Fibroblast of lung (primary cell): ENCODE results near the gene EFHC1. TPM values are rescaled to one million over a fixed set of nuclear protein-coding genes. Genes with fewer than 3 reads are reported as not detected.

Source experiments
- DNase-seq, 2 donors: peaks; one replicate each; pipeline versions ENCODE4 v3.0.0 to v3.0.0-alpha.2; 2010; ENCODE audit warnings: low read depth in 2 of 2
- H2AFZ ChIP-seq: 2 replicates; pipeline ENCODE4 v1.5.1; 2012; ENCODE audit warnings: low read length, control low read depth, inconsistent platforms
- H3K27ac ChIP-seq: 2 replicates; pipeline ENCODE4 v1.5.1; 2011; ENCODE audit warnings: low read length, control low read depth; ENCODE audit not compliant: insufficient read depth
- H3K27me3 ChIP-seq: 2 replicates; pipeline ENCODE4 v1.5.1; 2011; ENCODE audit warnings: mild to moderate bottlenecking, low read length; ENCODE audit not compliant: control insufficient read depth, insufficient read depth
- H3K36me3 ChIP-seq: 2 replicates; pipeline ENCODE4 v1.5.1; 2011; ENCODE audit warnings: low read length; ENCODE audit not compliant: control insufficient read depth, insufficient read depth
- H3K4me1 ChIP-seq: 2 replicates; pipeline ENCODE4 v1.5.1; 2011; ENCODE audit warnings: low read length; ENCODE audit not compliant: control insufficient read depth, insufficient read depth; ENCODE audit errors: extremely low read depth
- H3K4me2 ChIP-seq: 2 replicates; pipeline ENCODE4 v1.5.1; 2011; ENCODE audit warnings: low read length, control low read depth; ENCODE audit not compliant: insufficient read depth; ENCODE audit errors: extremely low read depth
- H3K4me3 ChIP-seq, 4 experiments: fragments of 200-600 bp in 1 of 4; sonication (generic) in 1 of 4; replicated peaks in 1 of 4; 2 replicates each; pipeline ENCODE4 v1.5.1; 2011 to 2016; ENCODE audit warnings: low read length in 4 of 4, low read depth in 3 of 4, mild to moderate bottlenecking in 3 of 4, control low read depth in 2 of 4, inconsistent platforms in 1 of 4, mixed read lengths in 1 of 4; ENCODE audit not compliant: insufficient read depth in 1 of 4; ENCODE audit errors: control extremely low read depth in 1 of 4
- H3K79me2 ChIP-seq: 2 replicates; pipeline ENCODE4 v1.5.1; 2012; ENCODE audit warnings: mild to moderate bottlenecking, low read length, inconsistent platforms; ENCODE audit not compliant: control insufficient read depth, insufficient read depth
- H3K9ac ChIP-seq: 2 replicates; pipeline ENCODE4 v1.5.1; 2011; ENCODE audit warnings: mild to moderate bottlenecking, low read length, control low read depth; ENCODE audit not compliant: insufficient read depth
- H3K9me3 ChIP-seq: 2 replicates; pipeline ENCODE4 v1.5.1; 2012; ENCODE audit warnings: low read depth, low read length; ENCODE audit not compliant: control insufficient read depth, insufficient read depth
- H4K20me1 ChIP-seq: 2 replicates; pipeline ENCODE4 v1.5.1; 2011; ENCODE audit warnings: low read length; ENCODE audit not compliant: control insufficient read depth, insufficient read depth; ENCODE audit errors: extremely low read depth
- CTCF ChIP-seq, 2 donors: IDR thresholded peaks in 1 of 2; conservative IDR thresholded peaks in 1 of 2; 1 replicate in 1 of 2; 2 replicates in 1 of 2; pipeline ENCODE4 v1.5.1; 2011 to 2012; ENCODE audit warnings: low read length in 2 of 2, control low read depth in 1 of 2, inconsistent platforms in 1 of 2, low read depth in 1 of 2, mild to moderate bottlenecking in 1 of 2
- EZH2 ChIP-seq: IDR thresholded peaks from 2 replicates; pipeline ENCODE4 v1.5.1; 2012; ENCODE audit warnings: low read length, control low read depth, mild to moderate bottlenecking; ENCODE audit errors: missing control alignments
- polyA plus RNA-seq, 2 donors: library from polyadenylated mRNA; depleted of rRNA in 1 of 2; stranded (reverse) in 1 of 2; unstranded in 1 of 2; fragments of >200 nt; gene quantifications; 2 replicates each; pipeline ENCODE4 v1.2.1, GENCODE V29; 2011 to 2012; ENCODE audit warnings: missing spikeins in 1 of 2
- total RNA-seq: library from RNA; depleted of rRNA; stranded (reverse); fragments of >200 nt; gene quantifications from 2 replicates; pipeline ENCODE4 v1.2.1, GENCODE V29; 2014

The EFHC1 gene
- total and polyA plus RNA-seq, 2 donors (not counting 1 experiment from before 2014, with no cell fraction given): 29.4 to 32.9 TPM

- H3K36me3 ChIP-seq: peaks cover 6% of the 10 kb centered on the region
- no peak overlapping the region for H3K9ac ChIP-seq
- no peaks in the 10 kb centered on the region for H3K9me3 ChIP-seq
- H3K27me3 ChIP-seq: no peaks in the 10 kb centered on the region
- TF ChIP-seq EZH2: no peak
- TF ChIP-seq CTCF (conservative IDR thresholded peaks at IDR 0.05 in 1 of 2, IDR thresholded peaks at IDR 0.05 in 1 of 2; ENCODE audit: low read depth in 1 of 2, low read length in 2 of 2): no peak
- no peak overlapping the region for H3K4me3 ChIP-seq
- peak overlapping the region; percentile 82 for H3K27ac ChIP-seq
- no peak overlapping the region for H3K4me2 ChIP-seq
- DNase-seq: no peak
- H4K20me1 ChIP-seq: no peaks in the 10 kb centered on the region
- H3K4me1 ChIP-seq: peaks cover 65% of the 10 kb centered on the region
- peaks cover 100% of the 10 kb centered on the region for H3K79me2 ChIP-seq
- H2AFZ ChIP-seq: no peak overlapping the region
Measured at GRCh38 chr6:52546192-52546591, 126.0 kb downstream of the EFHC1 start.

- H3K4me1 ChIP-seq: peaks cover 66% of the 10 kb centered on the region
- H3K79me2 ChIP-seq: peaks cover 100% of the 10 kb centered on the region
- H3K9ac ChIP-seq: no peak overlapping the region
- TF ChIP-seq CTCF (conservative IDR thresholded peaks at IDR 0.05 in 1 of 2, IDR thresholded peaks at IDR 0.05 in 1 of 2; ENCODE audit: low read depth in 1 of 2, low read length in 2 of 2): no peak
- no peak for TF ChIP-seq EZH2
- no peak overlapping the region for H3K4me3 ChIP-seq
- no peaks in the 10 kb centered on the region for H4K20me1 ChIP-seq
- H3K36me3 ChIP-seq: peaks cover 6% of the 10 kb centered on the region
- no peaks in the 10 kb centered on the region for H3K27me3 ChIP-seq
- no peaks in the 10 kb centered on the region for H3K9me3 ChIP-seq
- H3K4me2 ChIP-seq: no peak overlapping the region
- DNase-seq: no peak
- peak overlapping the region; percentile 82 for H3K27ac ChIP-seq
- H2AFZ ChIP-seq: no peak overlapping the region
Measured at GRCh38 chr6:52546678-52547077, 126.5 kb downstream of the EFHC1 start.

DNA sequence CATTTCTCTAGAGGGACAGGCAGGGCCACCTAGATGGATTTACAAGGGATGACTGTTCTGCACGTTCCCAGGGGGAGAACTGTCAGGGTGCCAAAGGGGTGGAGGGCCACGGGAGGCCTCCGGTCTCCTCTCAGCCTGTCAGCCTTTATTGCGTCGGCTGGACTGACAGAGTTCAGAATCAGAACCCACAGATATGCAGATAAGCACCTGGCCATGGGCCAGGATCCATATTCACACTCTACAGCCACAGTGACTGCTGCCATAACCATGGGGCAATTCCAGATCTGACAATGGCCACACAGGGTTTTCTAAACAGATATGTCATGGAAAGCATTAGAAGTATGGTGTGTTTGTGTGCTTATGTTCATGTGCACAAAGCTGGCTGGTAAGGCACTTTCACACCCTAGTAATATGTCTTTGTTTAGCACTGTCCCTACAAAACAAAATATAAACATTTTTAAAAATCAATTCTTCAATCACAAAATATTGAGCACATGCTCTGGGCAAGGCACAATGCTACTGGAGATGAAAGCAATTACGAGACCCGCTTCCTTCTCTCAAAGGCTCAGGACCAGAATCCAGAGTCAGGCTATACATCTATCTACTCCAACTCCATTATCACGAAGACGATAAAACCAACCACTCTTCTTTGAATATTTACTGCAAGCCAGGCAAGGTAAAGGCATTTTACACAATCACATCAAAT lies 127.7 kb downstream of the EFHC1 start:
- Histone ChIP-seq H3K4me2 (peak overlapping the region; percentile 33), H3K9me3 (no peaks in the 10 kb centered on the region), H3K9ac (no peak overlapping the region), H3K36me3 (peaks cover 5% of the 10 kb centered on the region), H3K4me1 (peaks cover 70% of the 10 kb centered on the region), H4K20me1 (no peaks in the 10 kb centered on the region), H3K27me3 (no peaks in the 10 kb centered on the region), H3K79me2 (peaks cover 100% of the 10 kb centered on the region), H3K4me3 (no peak overlapping the region), H2AFZ (no peak overlapping the region), H3K27ac (peak overlapping the region; percentile 82)
- no peak for TF ChIP-seq EZH2
- no peak for TF ChIP-seq CTCF (conservative IDR thresholded peaks at IDR 0.05 in 1 of 2, IDR thresholded peaks at IDR 0.05 in 1 of 2; ENCODE audit: low read depth in 1 of 2, low read length in 2 of 2)
- DNase-seq: peak; percentile 75 to 87
